Stomach (tissue), 4 donors: ENCODE data around the gene CUX1.

Experiments
- CTCF ChIP-seq, 7 experiments: fragments of 450-650 bp in 4 of 7; fragments of 200-600 bp in 3 of 7; sonication (generic) in 3 of 7; IDR thresholded peaks; one replicate each; pipeline ENCODE4 v1.5.1; 2016 to 2019; ENCODE audit warnings: antibody characterized with exemption in 7 of 7, control low read depth in 2 of 7, mild to moderate bottlenecking in 1 of 7
- EP300 ChIP-seq: sonication (generic); formaldehyde crosslinking; IDR thresholded peaks from one replicate; pipeline ENCODE4 v1.6.1; 2017; ENCODE audit warnings: antibody characterized with exemption
- POLR2A ChIP-seq, 4 donors: fragments of 450-650 bp; IDR thresholded peaks; one replicate each; pipeline ENCODE4 v1.6.1; 2016; ENCODE audit warnings: antibody characterized with exemption in 4 of 4, control low read depth in 2 of 4, mild to moderate bottlenecking in 1 of 4, moderate library complexity in 1 of 4
- POLR2AphosphoS5 ChIP-seq, 3 donors: sonication (generic); formaldehyde crosslinking; IDR thresholded peaks; one replicate each; pipeline ENCODE4 v1.6.1; 2016; ENCODE audit warnings: antibody characterized with exemption in 3 of 3

- TF ChIP-seq POLR2A (IDR thresholded peaks at IDR 0.05) (no peak), CTCF (IDR thresholded peaks at IDR 0.05) (no peak), EP300 (no peak), POLR2AphosphoS5 (IDR thresholded peaks at IDR 0.05) (no peak)
Observed at GRCh38 chr7:102305414-102306268, 488.2 kb downstream of the CUX1 start.
